HTERT RPE-1 (cell line): Measurements from ENCODE around the gene CATSPERD.

ENCODE experiments used
- in situ Hi-C: fragments of 300-500 bp; cut with MboI; formaldehyde crosslinking; loops from 4 replicates; pipeline ENCODE4 v1.14.3; 2020; ENCODE audit warnings: low sequenced_read_pairs

Gene CATSPERD

DNA sequence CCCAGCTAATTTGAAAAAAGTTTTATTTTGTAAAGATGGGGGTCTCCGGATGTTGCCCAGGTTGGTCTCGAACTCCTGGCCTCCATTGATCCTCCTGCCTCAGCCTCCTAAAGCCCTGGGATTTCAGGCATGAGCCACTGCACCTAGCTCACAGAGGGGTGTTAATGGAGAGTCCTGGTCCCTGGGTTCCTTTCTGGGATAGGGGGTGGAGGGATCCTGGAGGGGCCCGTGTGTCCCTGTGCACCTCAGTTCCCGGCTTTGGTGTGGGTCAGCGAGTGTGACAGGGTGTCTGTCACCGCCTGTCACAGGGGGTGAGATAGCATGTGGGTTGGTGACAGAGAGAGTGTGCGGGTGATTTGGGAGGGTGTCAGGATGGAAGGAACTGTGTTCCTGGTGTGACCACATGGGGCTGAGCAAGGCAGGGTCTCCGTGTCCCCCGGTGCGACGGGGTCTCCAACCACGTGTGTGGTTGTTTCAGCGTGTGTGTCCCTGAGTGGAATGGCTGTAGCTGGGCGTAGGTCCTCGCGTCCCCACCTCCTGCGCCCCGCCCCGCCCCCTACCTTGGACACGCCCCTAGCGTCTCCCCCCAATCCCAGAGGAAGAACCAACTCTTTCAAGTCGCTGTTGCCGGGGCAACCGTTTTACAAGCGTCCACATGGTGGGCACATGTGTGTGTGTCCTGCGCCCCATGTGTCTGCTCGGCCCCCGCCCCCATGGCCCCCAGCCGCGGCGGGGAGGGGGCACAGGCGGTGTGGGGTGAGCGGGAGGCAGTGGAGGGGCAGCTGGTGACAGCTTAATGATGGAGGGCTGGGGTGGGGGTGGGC, 81.6 kb downstream of the CATSPERD start:
- in situ Hi-C loops, result no loop called here

DNA sequence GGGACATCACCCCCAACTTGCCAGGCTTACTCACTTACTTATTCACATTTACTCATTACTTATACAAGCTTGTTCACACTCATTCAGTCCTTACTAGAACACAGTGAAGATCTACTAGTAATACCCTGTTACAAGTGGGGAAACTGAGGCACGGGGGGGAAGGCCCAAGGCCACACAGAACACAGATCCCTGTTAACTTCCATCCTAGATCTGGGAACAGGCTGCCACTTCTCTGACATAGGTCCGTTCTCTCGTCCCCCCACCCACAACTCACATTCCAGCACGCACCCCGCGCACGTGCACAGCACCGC, 83.0 kb downstream of the CATSPERD start:
- in situ Hi-C loops, result no loop called here

DNA sequence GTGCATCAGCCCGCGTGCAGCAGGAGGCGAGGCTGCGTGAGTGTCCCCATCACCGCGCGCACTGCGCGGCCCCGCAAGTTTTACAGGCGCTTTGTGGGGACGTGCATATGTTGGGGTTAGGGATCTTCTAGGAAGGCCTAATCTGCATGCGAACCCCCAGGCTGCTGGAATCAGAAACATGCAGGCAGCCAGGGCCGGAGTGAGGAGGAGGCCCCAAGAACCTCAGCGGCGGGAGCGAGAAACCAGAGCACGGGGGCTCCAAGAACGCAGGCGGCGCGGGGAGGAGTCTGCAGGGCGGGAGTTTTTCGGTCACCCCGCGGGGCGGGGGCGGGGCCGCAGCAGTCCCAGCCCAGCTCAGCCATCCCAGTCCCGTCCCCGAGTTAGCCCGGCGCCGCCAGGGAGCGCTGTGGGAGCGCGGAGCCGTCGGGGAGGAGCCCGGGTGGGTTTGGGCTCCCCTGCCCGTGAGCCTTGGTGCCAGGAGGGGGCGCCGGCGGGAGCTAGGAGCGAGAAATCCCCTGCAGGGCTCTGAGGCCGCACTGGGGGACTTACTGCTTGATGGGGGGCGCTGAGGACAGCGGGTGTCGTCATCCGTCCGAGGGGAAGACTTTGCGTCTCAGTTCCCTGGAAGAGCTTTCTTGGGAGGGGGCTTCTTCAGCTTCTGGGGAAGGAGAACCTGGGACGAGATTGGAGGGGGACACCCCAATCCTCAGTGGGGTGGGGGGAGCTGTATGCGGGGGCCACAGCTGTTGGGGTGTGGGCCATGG, 83.5 kb downstream of the CATSPERD start:
- in situ Hi-C loops, result no loop called here

DNA sequence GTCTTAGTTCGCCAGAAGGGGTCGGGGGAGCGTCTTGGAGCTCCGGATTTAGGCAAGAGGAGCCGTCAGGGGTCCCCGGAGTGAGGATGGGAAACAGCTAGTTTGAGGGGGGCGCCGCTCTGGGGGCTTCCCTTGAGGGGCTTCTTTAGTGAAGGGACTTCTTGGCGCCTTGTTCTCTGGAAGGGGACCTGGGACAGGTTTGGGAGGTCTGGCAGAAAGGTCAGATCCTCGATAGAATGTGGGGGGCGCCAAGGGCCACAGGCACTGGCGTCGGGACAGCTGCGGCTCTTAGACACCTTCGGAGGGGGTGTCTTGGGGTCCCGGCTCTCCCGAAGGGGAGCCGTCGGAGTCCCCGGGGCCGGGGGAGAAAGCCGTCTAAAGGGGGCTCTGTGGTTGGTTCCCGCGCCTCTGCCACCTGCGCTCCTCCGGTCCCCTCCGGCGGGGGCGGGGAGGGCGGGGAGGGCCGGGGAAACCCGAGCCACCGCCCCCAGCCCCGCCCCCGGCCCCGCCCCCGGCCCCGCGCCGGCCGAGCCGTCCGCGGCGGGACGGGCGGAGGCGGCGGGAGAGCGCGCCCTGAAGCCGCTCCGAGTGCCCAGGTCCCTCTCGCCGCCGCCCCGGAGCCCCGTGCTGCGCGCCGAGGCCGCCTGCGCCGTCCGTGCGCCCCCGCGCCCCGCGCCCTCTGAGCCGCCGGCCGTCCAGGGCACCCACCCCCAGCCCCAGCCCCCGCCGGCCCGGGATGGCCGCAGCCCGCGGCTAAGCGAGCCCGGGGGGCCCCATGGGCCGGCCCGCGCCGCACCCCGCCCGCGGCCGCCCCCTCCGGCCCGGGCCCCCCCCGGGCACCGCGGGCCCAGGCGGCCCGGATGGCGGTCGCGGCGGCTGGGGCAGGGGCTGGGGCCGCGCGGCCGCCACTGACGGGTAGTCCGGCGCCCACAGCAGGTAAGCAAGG, 84.4 kb downstream of the CATSPERD start, which contains the start of gene NRTN:
NRTN (plus strand) TSS at position 552 of the 946 bp plus-strand sequence. CDS start 19,099 bp downstream, outside the sequence.
- in situ Hi-C loops, result no loop called here

DNA sequence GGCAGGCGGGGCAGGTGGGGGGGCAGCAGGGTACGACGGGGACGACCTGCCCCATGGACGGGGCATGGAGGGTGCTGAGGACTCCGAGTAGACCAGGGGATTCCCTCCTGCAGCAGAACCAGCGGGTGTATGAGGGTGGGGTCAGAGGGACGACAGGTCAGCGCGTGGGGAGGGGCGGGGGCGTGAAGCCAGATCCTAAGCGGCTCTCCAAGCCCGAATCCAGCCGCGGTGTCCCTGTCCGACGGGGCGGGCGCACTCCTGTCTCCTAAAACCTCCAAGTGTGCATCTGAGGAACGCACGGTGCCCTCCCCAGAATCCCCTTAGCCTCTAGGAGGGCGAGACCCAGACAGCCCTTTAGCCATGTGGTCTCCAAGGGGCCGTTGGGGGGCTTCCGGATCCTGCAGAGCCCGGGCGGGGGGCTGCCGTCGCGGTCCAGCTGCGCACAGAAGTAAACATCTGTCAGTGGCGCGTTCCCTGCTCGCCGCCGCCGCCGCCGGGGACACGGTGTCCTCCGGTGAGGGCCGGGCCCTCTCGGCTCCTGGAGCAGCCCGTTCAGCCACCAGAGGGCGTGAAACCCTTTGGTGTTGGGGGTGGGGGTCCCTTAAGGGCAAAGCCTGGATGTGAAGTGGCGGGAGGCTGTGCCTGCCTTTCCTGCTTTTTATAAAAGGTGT, 85.2 kb downstream of the CATSPERD start:
- in situ Hi-C loops, result no loop called here

GRCh38 chr19:5806133-5806489, 85.7 kb downstream of the CATSPERD start:
- in situ Hi-C loops, result no loop called here

DNA sequence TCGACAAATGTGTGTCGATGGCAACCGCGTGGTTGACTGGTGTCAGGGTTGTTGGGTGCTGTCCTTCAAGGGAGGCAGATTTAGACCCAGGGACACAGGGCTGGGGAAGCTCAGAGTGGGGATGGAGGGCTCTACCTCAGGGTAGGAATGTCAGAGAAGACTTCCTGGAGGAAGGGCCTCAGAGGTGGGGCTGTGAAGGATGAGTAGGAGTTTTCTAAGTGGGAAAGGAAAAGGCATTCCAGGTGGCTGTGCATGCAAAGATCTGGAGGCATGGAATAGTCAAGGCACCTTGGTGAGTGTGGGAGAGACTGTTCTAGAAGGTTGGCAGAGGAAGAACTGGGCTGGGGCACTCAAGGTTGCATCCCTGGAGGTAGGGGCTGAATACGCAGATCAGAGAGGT, 86.5 kb downstream of the CATSPERD start:
- in situ Hi-C loops, result no loop called here

DNA sequence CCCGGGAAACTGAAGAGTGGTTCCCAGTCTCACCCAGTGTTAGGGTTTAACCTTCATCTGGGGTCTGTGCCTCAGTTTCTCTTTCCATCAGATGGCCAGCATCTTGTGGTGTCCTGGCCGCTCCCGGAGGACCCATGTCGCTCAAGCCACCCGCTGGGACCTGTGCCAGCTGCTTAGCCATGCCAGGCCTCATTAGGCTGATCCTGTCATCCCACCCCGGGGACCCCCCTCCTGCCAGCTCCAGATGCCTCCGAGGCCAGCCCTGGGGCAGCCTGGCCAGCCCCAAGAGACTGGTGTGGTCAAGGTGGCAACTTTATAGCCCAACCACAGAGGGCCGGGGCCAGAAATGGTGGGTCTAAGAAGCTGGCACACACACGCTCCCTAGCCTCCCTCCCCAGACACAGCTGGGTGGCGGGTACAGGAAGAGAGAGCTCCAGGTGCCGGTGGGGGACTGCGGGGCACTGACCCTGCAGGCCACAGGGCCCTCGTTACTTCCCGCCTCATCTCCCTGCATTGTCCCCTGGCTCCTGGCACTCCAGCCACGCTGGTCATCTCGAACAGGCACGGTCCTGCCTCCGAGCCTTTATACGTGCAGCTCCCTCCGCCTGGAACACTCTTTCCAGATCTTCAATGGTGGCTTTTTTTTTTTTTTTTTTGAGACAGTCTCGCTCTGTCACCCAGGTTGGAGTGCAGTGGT, 87.8 kb downstream of the CATSPERD start:
- in situ Hi-C loops, result no loop called here

DNA sequence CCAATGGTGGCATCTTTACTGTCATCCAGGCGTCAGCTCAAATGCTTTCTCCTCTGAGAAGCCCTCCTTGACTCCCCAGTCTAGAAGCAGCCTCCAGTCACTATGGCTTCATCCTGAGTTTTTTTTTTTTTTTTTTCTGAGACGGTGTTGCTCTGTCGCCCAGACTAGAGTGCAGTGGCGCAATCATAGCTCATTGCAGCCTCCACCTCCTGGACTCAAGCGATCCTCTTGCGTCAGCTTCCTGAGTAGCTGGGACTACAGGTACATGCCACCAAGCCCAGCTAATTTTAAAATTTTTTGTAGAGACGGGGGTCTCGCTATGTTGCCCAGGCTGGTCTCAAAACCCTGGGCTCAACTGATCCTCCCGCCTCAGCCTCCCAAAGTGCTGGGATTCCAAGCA, 88.6 kb downstream of the CATSPERD start:
- in situ Hi-C loops, result no loop called here

- in situ Hi-C loops, result no loop called here
Observed at GRCh38 chr19:5809469-5809868, 89.0 kb downstream of the CATSPERD start.

DNA sequence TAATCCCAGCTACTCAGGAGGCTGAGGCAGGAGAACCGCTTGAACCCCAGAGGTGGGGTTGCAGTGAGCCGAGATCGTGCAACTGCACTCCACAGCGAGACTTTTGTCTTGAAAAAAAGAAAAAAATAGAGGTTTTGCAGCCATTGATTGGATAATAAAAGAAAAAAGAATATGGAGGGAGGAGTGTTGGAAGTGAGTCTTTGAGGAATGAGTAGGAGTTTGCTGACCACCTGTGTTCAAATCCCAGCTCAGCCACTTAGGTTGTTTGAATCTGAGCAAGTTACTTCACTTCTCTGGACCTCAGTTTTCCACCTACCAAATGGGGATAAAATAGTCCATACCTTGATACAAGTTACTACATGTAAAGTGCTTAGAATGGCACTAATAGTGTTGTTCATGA, 90.7 kb downstream of the CATSPERD start:
- in situ Hi-C loops, result no loop called here

DNA sequence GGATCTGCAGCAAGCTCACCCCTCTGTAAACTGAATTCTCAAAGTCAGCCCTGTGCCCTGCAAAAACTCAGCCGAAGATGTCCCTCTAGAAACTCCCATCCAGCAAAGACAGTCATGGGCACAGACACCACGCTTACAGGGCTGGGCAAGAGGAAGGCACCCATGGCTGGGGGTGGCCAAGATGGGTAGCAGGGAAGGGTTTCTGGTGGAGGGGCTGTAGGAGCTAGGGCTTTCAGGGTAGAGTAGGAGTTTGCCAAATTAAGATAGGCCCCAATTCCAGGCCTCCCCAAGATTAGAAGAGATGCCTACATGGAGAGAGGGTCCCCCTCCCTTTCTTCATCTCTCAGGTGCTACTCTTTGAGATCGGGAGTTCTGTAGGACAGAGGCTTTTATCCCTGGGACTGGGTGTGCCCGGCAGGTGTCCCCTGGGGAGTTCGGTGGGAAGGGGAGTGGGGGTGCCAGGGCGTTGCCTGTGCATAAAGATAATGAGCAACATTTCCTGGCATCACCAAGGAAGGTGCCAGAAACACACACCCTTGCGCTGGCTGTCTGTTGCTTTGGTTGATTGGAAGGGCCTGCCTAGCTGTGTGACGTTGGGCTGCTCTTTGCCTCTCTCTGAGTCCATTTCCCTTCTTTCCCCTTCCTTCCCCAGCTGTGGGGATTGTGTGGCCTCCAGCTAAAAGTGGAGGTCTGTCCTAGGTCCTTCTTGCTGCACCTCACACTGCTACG, 93.8 kb downstream of the CATSPERD start:
- in situ Hi-C loops, result no loop called here

GRCh38 chr19:5814852-5815246, 94.4 kb downstream of the CATSPERD start:
- in situ Hi-C loops, result no loop called here

GRCh38 chr19:5817218-5817617, 96.8 kb downstream of the CATSPERD start:
- in situ Hi-C loops, result no loop called here

- in situ Hi-C loops, result no loop called here
Observed at GRCh38 chr19:5818594-5818993, 98.2 kb downstream of the CATSPERD start.

- in situ Hi-C loops, result no loop called here
Observed at GRCh38 chr19:5820785-5821184, 100.3 kb downstream of the CATSPERD start.

DNA sequence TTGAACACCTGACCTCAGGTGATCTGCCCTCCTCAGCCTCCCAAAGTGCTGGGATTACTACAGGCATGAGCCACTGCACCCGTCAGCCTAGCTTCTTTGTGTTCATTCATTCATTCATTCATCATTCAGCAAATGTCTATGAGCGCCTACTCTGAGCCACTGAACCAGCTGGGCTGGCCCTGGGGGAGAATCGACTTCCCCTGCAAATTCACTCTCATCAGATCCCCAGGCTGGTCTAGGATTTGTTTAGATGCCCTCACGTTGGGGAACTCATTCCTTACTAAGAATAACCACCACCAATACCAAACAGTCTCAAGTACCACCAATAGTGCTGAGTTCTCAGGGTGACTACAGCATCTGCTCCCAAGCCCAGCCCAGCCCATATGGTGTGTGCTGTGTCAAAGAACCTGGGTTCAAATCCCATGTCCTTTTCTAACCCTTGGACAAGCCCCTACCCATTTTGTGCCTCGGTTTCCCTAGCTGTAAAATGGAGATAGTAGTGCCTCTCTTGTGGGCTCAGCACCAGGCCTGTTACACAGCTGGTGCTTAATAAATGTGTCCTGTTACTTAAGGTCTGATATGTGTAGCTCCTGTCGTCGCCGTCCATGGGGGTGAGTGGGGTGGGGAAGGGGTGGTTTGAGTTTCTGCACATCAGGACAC, 101.2 kb downstream of the CATSPERD start:
- in situ Hi-C loops, result no loop called here

DNA sequence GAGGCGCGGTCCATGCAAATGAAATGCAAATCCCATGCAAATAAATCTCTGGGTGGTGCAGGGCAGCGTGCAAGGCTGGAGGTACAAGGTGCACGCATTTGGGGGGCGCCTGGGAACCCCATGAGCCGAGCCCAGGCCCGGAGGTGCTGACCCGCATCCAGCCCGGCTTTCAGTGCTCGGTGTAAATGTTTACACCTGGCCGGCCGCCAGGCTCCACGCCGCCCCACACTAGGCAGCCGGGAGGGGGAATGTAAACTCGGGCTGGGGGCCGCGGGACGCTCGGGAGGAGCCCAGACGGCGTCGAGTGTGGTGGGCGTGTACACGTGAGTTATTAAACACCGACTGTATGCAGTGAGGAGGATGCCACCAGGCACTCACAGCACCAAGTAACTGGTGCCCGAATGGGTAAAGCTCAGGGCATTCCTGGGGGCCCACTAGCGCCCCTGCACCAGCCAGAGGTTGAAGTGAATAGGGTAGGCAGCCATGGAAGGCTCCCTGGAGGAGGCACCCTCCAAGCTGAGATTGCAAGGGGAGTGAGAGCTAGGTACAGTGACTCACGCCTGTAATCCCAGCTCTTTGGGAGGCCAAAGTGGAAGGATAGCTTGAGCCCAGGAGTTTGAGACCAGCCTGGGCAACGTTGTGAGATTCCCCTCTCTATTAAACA, 101.9 kb downstream of the CATSPERD start:
- in situ Hi-C loops, result no loop called here
